ENCODE measurements around the gene TRIM7. TPM values are rescaled to one million over a fixed set of nuclear protein-coding genes. Genes with fewer than 3 reads are reported as not detected.

TRIM7 gene
- total RNA-seq, 2 donors from 2014 or later: not detected

GRCh38 chr5:181198905-181199519 is 6.0 kb downstream of the TRIM7 start:
- peaks cover 86% of the 10 kb centered on the region for H3K27me3 Mint-ChIP-seq (ENCODE audit: insufficient read depth)
- DNase-seq: no peak
- WGBS, 2 experiments (ENCODE audit: insufficient coverage in 1 of 2, insufficient read length in 1 of 2): 53 to 59% methylated on average over 6 to 9 of the region's 9 CpGs

GRCh38 chr5:181198106-181198685 is 6.8 kb downstream of the TRIM7 start:
- H3K4me1 Mint-ChIP-seq: peaks cover 5% of the 10 kb centered on the region
- H3K9me3 ChIP-seq (ENCODE audit: control insufficient read depth, low read length): no peaks in the 10 kb centered on the region
- DNase-seq: no peak
- peaks cover 4% of the 10 kb centered on the region for H3K4me1 ChIP-seq (ENCODE audit: control insufficient read depth, insufficient read depth, low read length)
- no peak overlapping the region for H3K27ac Mint-ChIP-seq
- 85 to 92% methylated on average over 2 to 12 of the region's 12 CpGs for WGBS, 2 experiments (ENCODE audit: insufficient coverage in 1 of 2, insufficient read length in 1 of 2)
- no peaks in the 10 kb centered on the region for H3K9me3 Mint-ChIP-seq
- H3K27me3 ChIP-seq (ENCODE audit: control insufficient read depth, insufficient read depth, low read length, poor library complexity, severe bottlenecking): peaks cover 38% of the 10 kb centered on the region
- no peak overlapping the region for H3K4me3 Mint-ChIP-seq
- no peaks in the 10 kb centered on the region for H3K36me3 Mint-ChIP-seq (ENCODE audit: low read depth)
- H3K36me3 ChIP-seq (ENCODE audit: control insufficient read depth, insufficient read depth, low read length): no peaks in the 10 kb centered on the region
- H3K27me3 Mint-ChIP-seq (ENCODE audit: insufficient read depth): peaks cover 86% of the 10 kb centered on the region
- H3K27ac ChIP-seq (ENCODE audit: low read depth, low read length): no peak overlapping the region
- H3K9ac ChIP-seq (ENCODE audit: extremely low read depth, low read length, poor library complexity, severe bottlenecking): no peak overlapping the region
- no peak overlapping the region for H3K4me3 ChIP-seq (ENCODE audit: low read length)
- no peak for TF ChIP-seq CTCF (conservative IDR thresholded peaks at IDR 0.05)

More at GRCh38 chr5:181198905-181199519, 6.0 kb downstream of the TRIM7 start:
- Histone ChIP-seq H3K9me3 (ENCODE audit: control insufficient read depth, low read length) (no peaks in the 10 kb centered on the region), H3K4me1 (ENCODE audit: control insufficient read depth, insufficient read depth, low read length) (peaks cover 4% of the 10 kb centered on the region), H3K4me3 (ENCODE audit: low read length) (no peak overlapping the region), H3K27me3 (ENCODE audit: control insufficient read depth, insufficient read depth, low read length, poor library complexity, severe bottlenecking) (peaks cover 47% of the 10 kb centered on the region), H3K36me3 (ENCODE audit: control insufficient read depth, insufficient read depth, low read length) (no peaks in the 10 kb centered on the region), H3K9ac (ENCODE audit: extremely low read depth, low read length, poor library complexity, severe bottlenecking) (no peak overlapping the region), H3K27ac (ENCODE audit: low read depth, low read length) (no peak overlapping the region)
- no peak overlapping the region for H3K27ac Mint-ChIP-seq
- no peak overlapping the region for H3K4me3 Mint-ChIP-seq
- no peaks in the 10 kb centered on the region for H3K9me3 Mint-ChIP-seq
- no peak for TF ChIP-seq CTCF (conservative IDR thresholded peaks at IDR 0.05)
- H3K36me3 Mint-ChIP-seq (ENCODE audit: low read depth): no peaks in the 10 kb centered on the region
- H3K4me1 Mint-ChIP-seq: peaks cover 5% of the 10 kb centered on the region

GRCh38 chr5:181197326-181197951 is 7.6 kb downstream of the TRIM7 start:
- H3K36me3 Mint-ChIP-seq (ENCODE audit: low read depth): no peaks in the 10 kb centered on the region

More at GRCh38 chr5:181197326-181197951, 7.6 kb downstream of the TRIM7 start:
- Histone ChIP-seq H3K9me3 (ENCODE audit: control insufficient read depth, low read length) (no peaks in the 10 kb centered on the region), H3K4me3 (ENCODE audit: low read length) (no peak overlapping the region), H3K36me3 (ENCODE audit: control insufficient read depth, insufficient read depth, low read length) (no peaks in the 10 kb centered on the region), H3K27ac (ENCODE audit: low read depth, low read length) (no peak overlapping the region), H3K4me1 (ENCODE audit: control insufficient read depth, insufficient read depth, low read length) (peaks cover 4% of the 10 kb centered on the region), H3K27me3 (ENCODE audit: control insufficient read depth, insufficient read depth, low read length, poor library complexity, severe bottlenecking) (peaks cover 31% of the 10 kb centered on the region), H3K9ac (ENCODE audit: extremely low read depth, low read length, poor library complexity, severe bottlenecking) (no peak overlapping the region)
- WGBS, 2 experiments (ENCODE audit: insufficient coverage in 1 of 2, insufficient read length in 1 of 2): 77 to 93% methylated on average over 2 to 8 of the region's 8 CpGs
- DNase-seq: no peak
- Mint-ChIP-seq H3K9me3 (no peaks in the 10 kb centered on the region), H3K4me1 (peaks cover 5% of the 10 kb centered on the region), H3K27ac (no peak overlapping the region), H3K27me3 (ENCODE audit: insufficient read depth) (peaks cover 84% of the 10 kb centered on the region), H3K4me3 (no peak overlapping the region)
- no peak for TF ChIP-seq CTCF (conservative IDR thresholded peaks at IDR 0.05)
